K562 (cell line): ENCODE data around the gene ATG7. TPM values are rescaled to one million over a fixed set of nuclear protein-coding genes. Genes with fewer than 3 reads are reported as not detected.

Source experiments
- ARNT ChIP-seq, 2 experiments: fragments of 450-650 bp; IDR thresholded peaks; 2 replicates each; pipeline ENCODE4 v1.6.1; 2016; ENCODE audit warnings: mild to moderate bottlenecking in 1 of 2
- BMI1 ChIP-seq: fragments of 150-350 bp; IDR thresholded peaks from 2 replicates; pipeline ENCODE4 v1.6.1; 2014; ENCODE audit warnings: low read length
- CBFA2T2 ChIP-seq: fragments of 450-650 bp; conservative IDR thresholded peaks from 2 replicates; pipeline ENCODE4 v1.6.1; 2017; ENCODE audit warnings: mild to moderate bottlenecking
- EHMT2 ChIP-seq: fragments of 450-650 bp; IDR thresholded peaks from 2 replicates; pipeline ENCODE4 v1.6.1; 2018; ENCODE audit warnings: antibody characterized with exemption
- FOSL1 ChIP-seq: fragments of 200-800 bp; sonication (Bioruptor generic); conservative IDR thresholded peaks from 2 replicates; pipeline ENCODE4 v1.6.1; 2016; ENCODE audit warnings: missing genetic modification characterization, missing compliant biosample characterization
- HOMEZ ChIP-seq: fragments of 250-450 bp; sonication (Bioruptor Pico); IDR thresholded peaks from 2 replicates; pipeline ENCODE4 v1.4.0; 2020; ENCODE audit warnings: mild to moderate bottlenecking, moderate library complexity
- IRF2 ChIP-seq: sonication (generic); formaldehyde crosslinking; IDR thresholded peaks from 2 replicates; pipeline ENCODE4 v1.8.1; 2022; ENCODE audit warnings: mild to moderate bottlenecking, missing genetic modification reagents
- MTA3 ChIP-seq: fragments of 450-650 bp; formaldehyde crosslinking; IDR thresholded peaks from 2 replicates; pipeline ENCODE4 v1.6.1; 2017; ENCODE audit warnings: mild to moderate bottlenecking, borderline replicate concordance
- POLR2AphosphoS2 ChIP-seq: IDR thresholded peaks from 2 replicates; pipeline ENCODE4 v1.6.1; 2012; ENCODE audit warnings: low read length, improper control_type of control experiment
- RFX7 ChIP-seq: fragments of 250-450 bp; sonication (Bioruptor Pico); IDR thresholded peaks from 2 replicates; pipeline ENCODE4 v1.5.1; 2021; ENCODE audit warnings: mild to moderate bottlenecking
- TAL1 ChIP-seq: fragments of 450-650 bp; IDR thresholded peaks from 2 replicates; pipeline ENCODE4 v1.6.1; 2016; ENCODE audit warnings: mild to moderate bottlenecking
- YY1 ChIP-seq, 3 experiments: IDR thresholded peaks; 2 replicates each; pipeline ENCODE4 v1.6.1; 2011; ENCODE audit warnings: low read length in 2 of 3, mild to moderate bottlenecking in 2 of 3, moderate library complexity in 2 of 3, borderline replicate concordance in 1 of 3, control low read depth in 1 of 3, low read depth in 1 of 3; ENCODE audit not compliant: insufficient read depth in 3 of 3, insufficient replicate concordance in 2 of 3, control insufficient read depth in 1 of 3, insufficient read length in 1 of 3; ENCODE audit errors: extremely low read depth in 1 of 3
- ZNF174 ChIP-seq: fragments of 250-450 bp; sonication (Bioruptor Pico); IDR thresholded peaks from 2 replicates; pipeline ENCODE4 v1.4.0; 2020; ENCODE audit warnings: mild to moderate bottlenecking
- ZNF232 ChIP-seq: sonication (generic); formaldehyde crosslinking; IDR thresholded peaks from 2 replicates; pipeline ENCODE4 v1.8.0; 2022; ENCODE audit warnings: mild to moderate bottlenecking, missing genetic modification reagents
- ZNF445 ChIP-seq: fragments of 250-450 bp; sonication (Bioruptor Pico); IDR thresholded peaks from 2 replicates; pipeline ENCODE4 v1.4.0; 2020; ENCODE audit warnings: low read depth, mild to moderate bottlenecking, moderate library complexity
- ZNF592 ChIP-seq: fragments of 450-650 bp; IDR thresholded peaks from 2 replicates; pipeline ENCODE4 v1.6.1; 2017; ENCODE audit warnings: antibody characterized with exemption, mild to moderate bottlenecking
- ZSCAN29 ChIP-seq: fragments of 450-650 bp; IDR thresholded peaks from 2 replicates; pipeline ENCODE4 v1.6.1; 2017
- polyA plus RNA-seq, 8 experiments: library from polyadenylated mRNA; depleted of rRNA in 4 of 8; stranded (reverse) in 5 of 8; unstranded in 3 of 8; fragments of >200 nt; fragmentation: Nextera tagmentation in 2 of 8; fragmentation: Illumina TruSeq in 1 of 8; extraction: Ambion mirVana in 2 of 8; extraction: Trizol in 1 of 8; gene quantifications; 2 replicates each; pipeline versions ENCODE4 v1.2.1 to v1.2.3, GENCODE V29; 2011 to 2014; ENCODE audit warnings: inconsistent platforms in 1 of 8, missing spikeins in 1 of 8
- total RNA-seq, 7 experiments: library from RNA; depleted of rRNA in 6 of 7; stranded (reverse); fragments of >200 nt in 6 of 7; fragmentation: Illumina TruSeq in 2 of 7; extraction: Trizol in 2 of 7; gene quantifications; 2 replicates each; pipeline versions ENCODE4 v1.2.1 to v1.2.3, GENCODE V29; 2011 to 2021; ENCODE audit warnings: low replicate concordance in 1 of 7
- TF ChIP-seq, protein P1 (sequence below): fragments of 250-450 bp; sonication (Bioruptor Pico); IDR thresholded peaks from 2 replicates; pipeline ENCODE4 v1.5.1; 2021; ENCODE audit warnings: mild to moderate bottlenecking

The ATG7 gene
- total and polyA plus RNA-seq, 9 of the 15 experiments (the other 6 are each of a cell fraction or from before 2014, with no cell fraction given) = 18.3 to 45.3 (median 33.6) TPM

- TF ChIP-seq TAL1 (peak; percentile 29; the same call in 1 of the 2 replicates), HOMEZ (no peak), CBFA2T2 (peak; percentile 55), ZNF592 (peak; percentile 68), ARNT (IDR thresholded peaks at IDR 0.05) (no peak; a peak in 1 of 4 replicates), EHMT2 (peak; percentile 13; the same call in 1 of the 2 replicates), ZNF174 (CRISPR knock-in tag) (no peak), MTA3 (peak; percentile 65; the same call in 1 of the 2 replicates), ZNF445 (CRISPR knock-in tag) (no peak), POLR2AphosphoS2 (no peak), RFX7 (CRISPR knock-in tag) (no peak), IRF2 (CRISPR knock-in tag) (no peak), BMI1 (no peak), ZNF232 (CRISPR knock-in tag) (no peak), YY1 (IDR thresholded peaks at IDR 0.05; ENCODE audit: borderline replicate concordance in 1 of 3, control insufficient read depth in 1 of 3, extremely low read depth in 1 of 3, insufficient read depth in 3 of 3, insufficient read length in 1 of 3, insufficient replicate concordance in 2 of 3, low read depth in 1 of 3, low read length in 2 of 3) (no peak), ZSCAN29 (no peak), FOSL1 (peak; percentile 97)
- TF ChIP-seq, protein P1, sequence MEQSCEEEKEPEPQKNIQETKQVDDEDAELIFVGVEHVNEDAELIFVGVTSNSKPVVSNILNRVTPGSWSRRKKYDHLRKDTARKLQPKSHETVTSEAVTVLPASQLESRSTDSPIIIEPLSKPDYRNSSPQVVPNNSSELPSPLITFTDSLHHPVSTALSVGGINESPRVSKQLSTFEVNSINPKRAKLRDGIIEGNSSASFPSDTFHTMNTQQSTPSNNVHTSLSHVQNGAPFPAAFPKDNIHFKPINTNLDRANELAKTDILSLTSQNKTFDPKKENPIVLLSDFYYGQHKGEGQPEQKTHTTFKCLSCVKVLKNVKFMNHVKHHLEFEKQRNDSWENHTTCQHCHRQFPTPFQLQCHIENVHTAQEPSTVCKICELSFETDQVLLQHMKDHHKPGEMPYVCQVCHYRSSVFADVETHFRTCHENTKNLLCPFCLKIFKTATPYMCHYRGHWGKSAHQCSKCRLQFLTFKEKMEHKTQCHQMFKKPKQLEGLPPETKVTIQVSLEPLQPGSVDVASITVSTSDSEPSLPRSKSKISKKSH (CRISPR knock-in tag) = no peak
These were observed 16.8 kb downstream of the ATG7 start (continued) for GRCh38 chr3:11288786-11289637.
